Activated CD4-positive, alpha-beta T cell treated with anti-CD3 and anti-CD28 coated beads, Interleukin-2, amount 50 U/mL, for 1 hour (primary cell): ENCODE measurements around the gene SSBP3.

Experiments
- DNase-seq: peaks from one replicate; pipeline ENCODE4 v3.0.0-alpha.2; 2020

Gene SSBP3

DNA sequence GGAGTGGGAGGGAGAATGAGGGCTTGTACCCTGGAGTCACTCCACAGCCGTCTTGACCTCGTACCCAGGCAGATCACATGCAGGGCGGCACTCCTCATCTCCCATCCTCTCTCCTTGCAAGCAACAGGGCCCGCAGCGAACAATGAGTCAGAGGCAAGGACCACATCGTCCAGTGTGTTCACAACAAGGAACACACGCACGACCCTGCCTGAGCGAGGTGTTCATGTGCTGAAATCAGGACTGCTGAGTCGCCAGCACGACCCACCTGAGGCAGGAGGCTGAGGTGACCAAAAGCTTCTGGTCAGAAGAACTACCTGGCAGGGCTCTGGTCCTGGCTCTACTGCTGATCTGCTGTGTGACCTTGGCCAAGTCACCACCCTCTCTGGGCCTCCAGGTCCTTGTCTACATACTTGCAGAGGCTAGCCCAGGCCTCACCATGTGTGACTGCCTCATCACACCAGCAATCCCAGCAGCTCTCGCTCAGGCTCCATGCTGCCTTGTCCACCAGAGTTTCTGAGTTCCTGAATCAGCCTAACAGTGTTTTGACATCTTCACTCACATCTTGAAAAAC is 78.0 kb downstream of the SSBP3 start:
- DNase-seq = no peak

DNA sequence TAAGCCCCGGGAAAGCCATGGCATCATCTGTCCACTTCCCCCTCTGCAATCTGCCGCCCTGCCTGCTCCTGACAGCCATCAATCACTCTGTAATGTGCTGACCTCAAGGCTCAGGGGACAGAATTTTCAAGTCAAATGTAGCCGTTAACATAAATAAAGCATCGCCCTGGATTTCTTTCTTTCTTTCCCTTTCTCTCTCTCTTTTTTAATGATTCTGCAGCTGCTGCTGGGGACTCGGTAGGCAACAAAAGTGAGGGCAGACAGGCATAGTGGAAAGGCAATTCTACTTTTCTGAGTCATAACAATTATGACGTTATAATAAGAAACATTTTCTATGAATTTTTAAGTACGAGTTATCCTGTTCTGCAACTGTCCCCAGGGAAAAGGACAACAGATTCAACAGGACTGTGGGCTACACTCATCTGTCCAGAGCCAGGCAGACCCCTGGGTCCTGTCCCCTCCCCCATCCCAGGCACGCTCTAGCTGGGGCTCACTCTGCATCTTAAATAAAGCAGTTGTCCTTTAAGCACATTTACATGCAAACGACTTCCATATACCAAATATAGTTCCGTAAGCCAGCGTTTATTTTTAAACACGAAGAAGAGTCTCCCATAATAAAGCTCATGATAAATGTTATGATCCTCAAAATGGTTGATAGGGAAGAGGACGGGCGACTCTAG is 78.7 kb downstream of the SSBP3 start:
- no peak for DNase-seq

DNA sequence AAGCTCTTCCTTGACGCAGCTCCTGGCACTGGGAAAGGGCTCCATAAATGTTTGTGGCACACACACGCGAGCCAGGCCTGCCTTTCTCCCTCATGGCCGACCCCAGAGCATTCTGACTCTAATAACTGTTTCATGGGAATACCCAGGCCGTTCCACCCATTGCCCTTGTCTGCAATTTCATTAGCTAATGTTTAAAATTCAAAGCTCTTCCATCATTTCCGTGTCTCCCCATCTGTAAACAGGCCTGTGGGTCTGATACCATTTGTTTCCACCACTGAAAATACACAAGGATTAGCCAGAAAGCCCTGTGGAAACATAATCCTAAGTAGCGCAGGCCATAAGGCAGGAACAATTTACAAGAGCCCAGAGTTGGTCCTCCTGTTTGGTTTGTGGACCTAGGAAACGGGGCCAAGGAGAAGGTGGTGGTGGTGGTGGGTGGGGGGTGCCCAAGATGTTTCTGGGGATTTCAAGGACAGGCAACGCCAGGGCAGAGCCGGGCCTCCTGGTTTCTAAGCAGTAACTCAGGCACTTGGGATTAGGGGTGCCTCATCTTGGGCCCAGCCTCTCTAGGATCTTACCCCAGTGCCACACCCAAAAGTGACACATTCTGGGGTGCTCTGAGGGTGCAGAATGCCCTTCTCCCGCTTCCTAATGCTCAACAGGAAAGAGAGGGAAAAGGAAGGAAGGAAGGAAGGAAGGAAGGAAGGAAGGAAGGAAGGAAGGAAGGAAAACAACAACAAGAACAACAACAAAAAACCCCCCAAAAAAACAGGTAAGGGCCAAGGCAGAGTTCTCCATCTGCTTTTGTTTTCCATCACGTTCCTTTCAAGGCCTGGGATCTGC is 79.4 kb downstream of the SSBP3 start:
- DNase-seq = no peak

DNA sequence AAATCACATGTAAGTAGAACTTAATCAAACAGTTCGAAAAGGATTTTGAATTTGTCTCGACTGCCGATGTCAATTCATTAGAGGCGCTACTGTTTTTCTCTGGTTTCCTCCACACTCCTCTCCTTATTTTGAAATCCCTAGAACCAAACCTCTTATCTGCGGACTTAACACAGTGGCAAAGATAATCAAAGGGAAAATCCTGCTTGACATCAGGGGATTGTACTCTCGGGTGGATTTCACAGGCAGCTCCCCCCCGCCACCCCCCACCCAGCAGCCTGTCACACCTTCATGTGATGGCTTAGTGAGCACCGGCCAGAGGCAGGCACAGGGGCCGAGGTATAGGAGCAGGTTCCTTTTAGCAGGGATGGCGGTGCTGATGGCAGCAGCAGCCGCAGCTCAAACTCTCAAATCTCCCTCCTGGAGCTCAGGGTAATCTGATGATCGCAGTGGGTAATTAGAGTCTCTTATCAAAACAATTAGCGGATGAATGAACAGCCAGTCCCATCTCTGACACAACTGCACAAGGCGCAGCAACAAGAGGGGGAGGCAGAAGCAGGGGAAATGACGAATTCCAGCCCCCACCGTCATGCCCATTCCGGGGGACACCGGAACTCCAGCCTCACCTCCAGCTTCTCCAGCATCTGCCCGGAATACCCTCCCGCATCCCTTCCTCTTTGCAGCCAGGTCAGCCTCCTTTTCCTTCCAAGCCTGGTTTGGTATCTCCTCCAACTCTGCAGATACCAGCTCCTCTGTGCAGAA is 80.3 kb downstream of the SSBP3 start:
- no peak for DNase-seq

DNA sequence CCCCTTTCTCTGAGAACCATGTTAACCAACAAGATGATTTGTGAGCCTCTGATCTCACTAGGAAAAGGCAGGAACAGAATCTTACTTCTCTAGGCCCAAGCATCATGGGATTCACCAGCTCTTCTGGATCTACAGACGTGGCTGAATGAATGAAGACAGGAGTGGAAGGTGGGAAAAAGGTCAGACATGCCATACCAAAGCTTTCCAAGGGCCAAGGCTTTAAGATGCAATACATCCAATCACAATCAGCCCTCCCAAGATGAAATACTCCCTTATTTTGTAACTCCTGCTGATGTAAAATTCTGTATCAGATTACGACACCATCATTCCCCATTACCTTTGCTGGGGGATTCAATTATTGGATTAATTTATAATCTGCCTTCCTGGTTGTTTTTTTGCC is 80.9 kb downstream of the SSBP3 start:
- DNase-seq = no peak

DNA sequence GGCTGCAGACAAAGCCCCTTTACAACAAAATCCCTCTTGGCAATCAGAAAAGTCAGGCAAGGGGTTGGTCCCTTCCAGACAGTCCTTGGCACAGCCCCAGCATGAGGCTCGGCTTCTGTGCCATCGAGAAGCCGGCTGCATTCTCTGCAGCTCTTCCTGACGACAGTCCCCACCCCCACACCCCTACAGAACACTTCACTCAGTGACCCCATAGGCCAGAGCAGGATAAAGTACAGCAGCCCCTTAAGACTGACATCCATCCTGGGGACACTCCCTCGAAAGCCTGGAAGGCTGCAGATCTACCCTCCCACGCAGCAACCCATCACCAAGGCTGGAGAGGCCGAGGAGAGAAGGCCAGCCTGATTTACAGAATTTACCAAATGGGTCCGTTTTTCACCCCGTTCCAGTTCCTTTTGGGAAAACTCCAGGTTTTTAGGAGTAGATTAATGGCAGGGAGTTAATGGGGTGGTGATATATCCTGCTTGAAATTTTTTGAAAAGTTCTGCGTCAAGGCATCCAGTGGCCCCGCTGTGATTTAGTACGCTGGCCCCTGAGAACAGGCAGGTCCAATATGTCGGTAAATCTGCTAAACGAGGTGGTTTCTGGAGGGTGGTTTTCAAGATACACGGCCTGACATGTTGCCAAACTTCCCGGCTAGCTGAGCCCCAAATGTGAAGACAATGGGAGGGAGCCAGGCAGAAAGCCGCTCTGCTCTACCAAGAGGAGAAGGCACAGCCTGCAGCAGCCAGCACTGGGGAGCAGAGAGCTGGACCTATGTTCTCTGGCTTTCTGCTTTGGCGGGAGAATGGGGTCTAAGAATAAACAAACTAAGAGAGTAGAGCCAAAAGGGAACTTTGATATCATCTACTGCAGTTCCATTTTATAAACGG is 81.7 kb downstream of the SSBP3 start:
- DNase-seq = no peak

DNA sequence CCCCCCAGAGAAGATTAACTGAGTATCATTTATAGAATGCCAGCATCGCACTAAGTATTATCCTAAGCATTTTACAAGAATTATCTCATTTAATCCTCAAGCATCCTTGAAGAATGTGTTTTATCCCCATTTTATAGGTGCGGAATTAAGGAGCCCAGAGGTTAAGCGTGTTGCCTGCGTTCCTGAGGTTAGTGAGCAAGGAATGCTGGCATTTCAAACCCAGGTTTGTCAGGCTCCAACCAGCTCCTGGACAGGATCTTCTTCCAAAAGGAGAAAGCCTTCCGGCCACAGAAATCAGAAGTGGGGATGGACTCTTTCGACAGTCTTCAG is 82.3 kb downstream of the SSBP3 start:
- DNase-seq = no peak

DNA sequence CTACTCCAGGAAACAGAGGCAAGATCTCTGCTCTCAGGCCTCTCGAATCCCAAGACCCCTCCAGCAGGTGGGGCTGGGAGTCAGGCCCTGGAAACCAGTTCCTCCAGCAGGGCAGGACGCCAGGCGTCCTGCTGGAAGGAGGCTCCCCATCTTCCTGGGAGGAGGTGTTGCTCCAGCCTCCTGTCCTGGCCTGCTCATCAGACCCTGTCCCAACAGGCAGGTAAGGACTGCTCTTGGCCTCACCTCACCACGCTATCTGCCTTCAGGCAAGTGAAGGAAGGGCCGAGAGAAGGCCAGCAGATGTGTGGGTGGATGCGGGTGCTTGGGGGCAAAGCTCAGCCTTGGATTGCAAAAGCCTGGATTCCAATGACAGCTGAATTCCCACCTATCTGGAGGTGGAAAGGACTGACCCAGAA is 82.9 kb downstream of the SSBP3 start:
- DNase-seq = no peak

DNA sequence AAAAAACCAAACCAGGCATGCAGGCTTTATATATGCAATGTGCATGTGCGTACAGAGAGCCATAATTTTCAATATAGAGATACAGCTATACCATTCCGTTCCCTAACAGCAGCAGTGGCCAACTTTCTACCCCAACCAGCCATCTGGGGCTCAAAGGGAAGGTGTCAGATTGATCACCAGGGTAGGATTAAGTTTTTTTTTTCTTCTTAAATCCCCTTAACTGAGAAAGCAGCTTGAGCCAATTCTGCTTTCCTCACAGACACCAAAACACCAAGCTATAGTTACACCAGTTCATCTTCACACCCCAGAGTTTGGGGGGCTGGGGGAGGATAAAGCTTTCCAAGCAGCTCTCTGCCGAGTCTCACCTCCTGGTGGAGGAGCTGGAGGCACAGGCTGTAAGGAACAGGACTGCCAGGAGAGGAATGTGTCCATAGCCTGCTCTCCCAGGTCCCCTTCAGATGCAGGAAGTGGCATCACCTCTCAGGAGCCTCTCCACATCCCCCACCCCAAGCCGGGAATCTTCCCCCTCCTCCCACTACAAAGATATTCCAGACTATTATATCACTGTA is 87.9 kb downstream of the SSBP3 start:
- DNase-seq = no peak

DNA sequence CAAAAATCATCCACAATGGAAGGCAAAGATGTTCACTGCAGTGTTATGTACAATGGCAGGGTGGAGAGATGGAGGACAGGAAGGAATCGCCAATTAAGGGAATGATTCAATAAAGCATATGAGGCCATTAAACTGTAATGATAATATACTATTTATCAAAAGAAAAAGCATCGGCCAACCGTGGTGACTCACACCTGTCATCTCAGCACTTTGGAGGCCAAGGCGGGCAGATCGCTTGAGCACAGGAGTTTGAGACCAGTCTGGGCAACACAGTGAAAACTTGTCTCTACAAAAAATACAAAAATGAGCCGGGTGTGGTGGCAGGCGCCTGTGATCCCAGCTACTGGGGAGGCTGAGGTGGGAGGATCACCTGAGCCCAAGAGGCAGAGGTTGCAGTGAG is 89.1 kb downstream of the SSBP3 start:
- DNase-seq = no peak

DNA sequence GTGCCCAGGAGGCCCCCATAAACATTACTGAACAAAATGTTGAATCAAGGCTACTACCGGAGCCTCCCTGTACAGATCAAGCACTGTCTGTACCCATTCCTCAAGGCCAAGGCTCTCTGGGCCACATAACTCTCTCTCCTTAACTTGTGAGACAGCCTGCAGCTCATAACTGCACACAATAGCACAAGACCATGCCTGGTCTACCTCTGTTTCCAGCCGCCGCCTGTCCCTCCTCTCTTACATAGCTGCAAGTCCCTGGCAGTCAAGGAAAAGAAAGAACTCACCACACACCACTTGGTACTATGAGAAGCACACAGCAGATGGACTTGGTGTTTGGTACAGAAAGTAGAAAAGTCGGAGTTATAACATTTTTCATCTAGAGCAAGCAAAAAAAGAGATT is 91.1 kb downstream of the SSBP3 start:
- DNase-seq = no peak

DNA sequence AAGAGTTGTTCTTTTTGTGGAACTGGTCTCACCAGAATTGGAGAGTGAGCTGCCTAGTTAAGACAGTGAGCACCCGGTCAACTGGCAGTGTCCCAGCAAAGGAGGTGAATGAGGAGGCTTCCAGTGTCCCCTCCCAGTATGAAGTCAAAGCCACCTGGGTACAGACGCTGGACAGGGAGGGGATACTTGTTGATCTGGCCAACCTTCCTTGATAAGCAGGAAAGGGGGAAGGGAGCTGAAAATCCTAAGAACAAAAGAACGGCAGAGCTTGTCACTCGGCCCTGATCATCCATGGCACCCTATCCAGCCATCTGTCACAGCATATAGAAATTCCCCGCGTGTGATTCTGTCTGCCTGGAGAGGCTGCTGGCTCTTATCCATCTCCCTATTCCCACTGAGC is 91.5 kb downstream of the SSBP3 start:
- no peak for DNase-seq

DNA sequence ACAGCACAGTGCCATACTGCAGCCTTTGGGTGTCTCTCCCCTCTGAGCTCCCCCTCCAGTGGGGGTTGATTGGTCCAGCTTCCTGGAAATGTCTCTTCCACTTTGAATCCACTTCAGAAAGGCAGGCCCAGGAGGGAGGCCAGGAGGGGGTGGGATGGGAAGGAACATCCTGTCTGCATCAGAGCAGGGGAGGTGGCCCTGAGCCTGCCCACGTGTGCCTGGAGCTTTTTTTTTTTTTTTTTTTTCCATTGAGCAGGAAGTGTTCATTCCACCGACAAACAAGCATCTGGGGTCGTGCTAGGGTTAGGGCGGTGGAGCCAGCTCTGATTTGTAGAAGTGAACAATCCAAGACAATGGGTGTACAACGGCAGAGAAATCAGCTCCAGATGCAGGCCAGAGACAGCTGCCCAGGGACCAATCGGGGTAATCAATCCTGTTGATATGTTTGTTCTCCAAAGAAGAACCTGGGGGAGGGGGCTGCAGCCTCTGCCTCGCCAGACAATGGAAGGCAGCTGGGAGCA is 93.3 kb downstream of the SSBP3 start:
- no peak for DNase-seq

DNA sequence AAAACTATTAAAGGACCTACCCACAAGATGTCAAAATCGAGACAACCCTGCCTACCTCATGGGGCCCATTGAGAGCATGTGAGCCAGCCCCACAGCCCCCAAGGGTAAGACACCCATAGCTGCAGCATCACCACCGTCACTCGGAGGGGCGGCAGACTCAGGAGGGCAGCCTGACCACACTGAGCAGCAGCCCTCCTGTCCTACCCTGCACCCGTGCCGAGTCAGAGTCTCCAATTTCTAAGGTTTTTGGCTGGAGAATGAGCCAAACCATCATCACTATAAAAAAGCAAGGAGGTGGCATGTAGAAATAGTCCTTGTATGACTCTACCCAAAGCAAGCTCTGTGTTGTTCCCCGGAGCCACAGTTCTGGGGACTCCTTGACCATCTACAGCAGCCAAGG is 94.7 kb downstream of the SSBP3 start:
- DNase-seq = no peak

DNA sequence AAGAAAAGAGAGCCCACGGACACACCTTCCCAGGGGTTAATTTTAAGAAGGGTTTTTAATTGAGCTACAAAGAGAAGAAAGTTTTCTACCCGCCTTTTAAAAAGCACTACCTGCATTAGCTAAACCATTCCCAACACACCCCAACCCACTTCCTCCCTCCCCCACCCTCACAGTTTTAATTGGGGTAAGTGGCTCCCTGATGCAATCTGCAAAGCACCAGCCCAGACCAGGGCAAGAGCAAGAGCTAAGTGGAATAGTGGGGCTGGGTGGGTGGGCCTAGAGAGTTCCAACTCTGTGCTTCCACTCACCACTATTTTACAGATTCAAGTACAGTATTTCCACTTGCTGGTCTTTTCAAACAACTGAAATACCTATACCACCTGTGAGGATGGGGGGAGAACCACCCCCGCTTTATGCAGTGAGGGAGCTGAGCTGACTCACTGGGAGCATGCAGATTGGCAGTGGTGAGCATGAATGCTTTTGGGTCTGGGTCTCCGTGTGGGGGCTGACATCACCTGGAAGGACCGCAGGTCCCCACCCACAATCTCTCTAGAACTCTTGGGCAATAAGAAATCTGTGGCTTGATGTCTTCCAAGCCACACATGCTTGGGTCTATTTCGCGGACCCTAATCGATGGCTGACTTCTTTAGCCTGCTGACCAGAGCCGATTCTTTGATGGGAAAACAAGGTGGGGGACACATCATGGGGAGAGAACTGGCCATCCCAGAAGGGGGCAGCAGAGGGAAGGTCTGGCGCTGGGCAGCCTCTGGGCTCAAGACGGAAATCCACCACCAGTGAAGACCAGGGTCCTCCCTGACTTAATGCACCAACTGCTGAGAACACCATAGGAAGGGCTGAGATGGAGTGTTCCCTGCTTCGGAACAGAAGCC is 95.5 kb downstream of the SSBP3 start:
- DNase-seq = no peak

DNA sequence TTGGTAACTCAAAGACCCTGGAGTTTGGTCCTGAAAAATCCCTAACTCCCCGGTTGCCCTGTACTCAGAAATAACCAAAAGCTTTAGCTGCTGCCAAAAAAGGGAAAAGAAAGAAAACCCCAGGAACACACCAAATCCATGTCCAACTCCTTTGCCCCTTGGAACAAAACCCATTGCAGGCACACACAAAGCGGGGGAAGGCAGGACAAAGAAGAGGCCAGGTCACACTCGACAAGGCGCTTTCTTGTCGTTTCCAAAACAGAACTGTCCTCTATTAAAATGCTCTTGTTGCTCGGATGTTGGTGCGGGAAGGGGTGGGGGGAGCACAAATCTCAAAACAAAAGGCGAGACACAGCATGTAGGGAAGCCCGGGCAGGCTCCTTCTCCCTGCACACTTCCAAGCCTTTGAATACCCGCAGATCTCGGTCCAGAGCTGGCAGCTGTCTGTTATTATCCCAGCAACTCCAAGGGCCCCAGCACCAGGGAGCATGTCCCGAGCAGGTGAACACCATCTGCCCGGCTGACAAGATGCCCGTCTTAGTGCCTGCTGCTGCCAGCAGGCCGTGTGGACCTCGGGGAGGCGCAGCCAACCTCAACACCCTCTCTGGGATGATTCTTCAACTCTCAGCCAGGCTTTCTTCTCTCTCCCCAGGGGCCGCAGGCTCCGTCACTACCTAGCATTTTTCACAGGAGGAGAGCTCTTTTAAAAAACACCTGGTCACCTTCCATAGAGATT is 96.4 kb downstream of the SSBP3 start:
- no peak for DNase-seq

DNA sequence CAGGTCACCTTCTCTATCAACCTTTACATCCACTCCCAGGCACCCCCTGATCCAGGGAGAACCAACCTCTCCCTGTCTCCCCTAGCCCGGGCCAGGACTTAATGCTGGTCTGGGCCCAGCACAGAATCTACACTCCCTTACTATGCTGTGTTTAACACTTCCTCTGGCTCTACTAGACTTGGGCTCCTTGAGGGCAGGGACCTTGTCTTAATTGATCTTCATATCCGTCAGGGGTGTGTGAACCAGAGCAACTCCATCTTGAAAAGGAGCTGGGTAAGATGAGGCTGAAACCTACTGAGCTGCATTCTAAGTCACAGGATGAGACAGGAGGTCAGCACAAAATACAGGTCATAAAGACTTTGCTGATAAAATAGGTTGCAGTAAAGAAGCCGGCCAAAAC is 98.9 kb downstream of the SSBP3 start:
- no peak for DNase-seq

DNA sequence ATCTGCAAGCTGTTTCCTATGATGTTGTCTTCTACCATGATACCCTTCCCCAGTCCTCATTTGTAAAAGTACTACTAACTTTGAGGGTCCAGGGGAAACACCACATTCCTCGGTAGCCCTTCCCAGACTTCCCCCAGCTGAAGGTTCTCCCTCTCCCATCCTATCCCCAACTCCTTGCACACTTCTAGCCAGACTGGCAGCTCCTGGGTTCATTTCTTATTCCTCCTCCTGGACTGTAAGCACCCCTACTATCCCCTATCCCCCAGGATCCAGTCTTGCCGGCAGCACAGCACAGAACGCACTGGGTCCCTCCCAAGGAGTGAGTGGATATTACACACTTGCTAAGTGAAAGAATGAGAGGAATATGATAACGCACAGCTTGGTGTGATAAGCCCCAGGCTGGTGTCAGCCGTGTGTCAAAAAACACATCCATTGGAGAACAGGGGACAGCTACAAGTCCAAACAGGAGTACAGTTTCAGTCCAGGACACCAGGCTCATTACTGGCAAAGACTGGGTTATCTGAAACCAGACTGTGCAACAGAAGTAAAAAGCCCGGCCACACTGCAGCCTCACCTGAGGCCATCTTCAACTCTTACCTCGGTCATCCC is 100.2 kb downstream of the SSBP3 start:
- DNase-seq = no peak

DNA sequence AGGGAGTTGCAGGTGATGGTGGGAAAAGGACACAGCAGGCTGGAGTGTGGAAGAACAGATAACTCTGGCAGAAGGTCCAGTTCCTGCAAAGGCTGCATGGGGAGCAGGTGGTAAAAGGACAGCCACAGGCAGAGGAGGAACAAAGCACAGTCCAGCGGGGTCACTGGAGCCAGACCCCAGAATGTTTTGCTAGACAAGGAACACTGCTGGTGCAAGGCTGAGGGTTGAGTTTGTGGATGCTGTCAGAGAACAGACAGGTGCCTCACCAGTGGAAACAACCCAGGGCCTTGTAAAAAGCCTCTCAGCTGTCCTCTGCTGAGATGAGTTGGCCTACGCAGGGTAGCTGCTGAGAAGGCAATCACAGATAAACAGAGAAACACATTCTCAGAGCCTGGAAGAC is 101.7 kb downstream of the SSBP3 start:
- no peak for DNase-seq
